ENCODE data around the gene PARD3B. TPM values are rescaled to one million over a fixed set of nuclear protein-coding genes. Genes with fewer than 3 reads are reported as not detected.

The PARD3B gene
- total and polyA plus RNA-seq, 2 of the 8 experiments (the other 6 are each of a cell fraction or from before 2014, with no cell fraction given) = 1.2 to 5.7 TPM

- TF ChIP-seq, protein P1, sequence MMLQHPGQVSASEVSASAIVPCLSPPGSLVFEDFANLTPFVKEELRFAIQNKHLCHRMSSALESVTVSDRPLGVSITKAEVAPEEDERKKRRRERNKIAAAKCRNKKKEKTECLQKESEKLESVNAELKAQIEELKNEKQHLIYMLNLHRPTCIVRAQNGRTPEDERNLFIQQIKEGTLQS (IDR thresholded peaks at IDR 0.05; ENCODE audit: insufficient read depth, low read depth, low read length) = no peak
- TF ChIP-seq CHD7 (IDR thresholded peaks at IDR 0.05; ENCODE audit: insufficient replicate concordance, low read length) = no peak
- TF ChIP-seq KDM5A (IDR thresholded peaks at IDR 0.05; ENCODE audit: low read length) = no peak
- no peak for TF ChIP-seq KDM4A (IDR thresholded peaks at IDR 0.05; ENCODE audit: low read depth, low read length, severe bottlenecking)
- no peak for TF ChIP-seq POU5F1 (IDR thresholded peaks at IDR 0.05; ENCODE audit: low read depth, low read length)
Observed at GRCh38 chr2:205586626-205587025, 1041.4 kb downstream of the PARD3B start (continued).

All from H1 (cell line).